Measurements from ENCODE around the gene PPM1M.
"Not testable (repeated sequence)": the region's sequence is repeated elsewhere in the genome, so short reads cannot be mapped to it uniquely, and the experiment has no call there.

The PPM1M gene

DNA sequence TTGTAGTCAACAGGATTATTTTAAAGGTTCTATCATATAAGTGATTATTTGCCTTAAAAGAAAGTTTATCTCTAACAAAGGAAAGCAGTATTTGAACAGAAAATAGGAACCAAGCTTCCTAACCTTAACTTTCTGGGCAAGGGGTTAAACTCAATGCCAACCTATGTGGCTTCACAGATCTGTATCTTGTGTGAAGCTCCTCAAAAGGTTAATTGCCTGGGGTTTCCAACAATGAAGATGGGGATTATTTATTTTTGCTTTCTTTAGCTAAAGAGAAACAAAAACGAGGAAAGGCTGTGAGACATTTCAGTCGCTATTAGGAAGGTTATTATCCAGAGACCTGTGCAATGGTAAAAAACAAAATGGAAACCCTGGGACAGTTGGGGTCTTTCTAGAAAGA lies 34.0 kb downstream of the PPM1M start:
- no peak for DNase-seq

DNA sequence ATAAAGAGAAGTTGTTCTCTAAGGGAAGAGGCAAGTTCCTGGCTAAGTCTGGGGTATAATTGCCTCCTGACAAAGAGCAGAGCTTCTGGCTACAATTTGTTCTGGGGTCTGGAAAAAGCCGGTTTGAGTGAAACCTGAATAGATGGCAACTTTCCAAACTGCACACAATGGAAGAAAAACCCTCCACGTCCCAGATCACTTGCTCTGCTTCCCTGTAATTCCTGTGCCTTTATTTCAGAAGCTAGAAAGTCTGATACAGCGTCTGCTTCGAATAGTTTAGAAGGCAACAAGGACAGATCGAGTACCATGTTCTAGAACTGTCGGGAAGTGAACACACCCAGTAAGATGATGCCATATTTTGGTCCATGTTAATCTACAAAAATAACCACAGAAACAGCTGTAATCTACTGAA lies 34.5 kb downstream of the PPM1M start:
- no peak for DNase-seq

DNA sequence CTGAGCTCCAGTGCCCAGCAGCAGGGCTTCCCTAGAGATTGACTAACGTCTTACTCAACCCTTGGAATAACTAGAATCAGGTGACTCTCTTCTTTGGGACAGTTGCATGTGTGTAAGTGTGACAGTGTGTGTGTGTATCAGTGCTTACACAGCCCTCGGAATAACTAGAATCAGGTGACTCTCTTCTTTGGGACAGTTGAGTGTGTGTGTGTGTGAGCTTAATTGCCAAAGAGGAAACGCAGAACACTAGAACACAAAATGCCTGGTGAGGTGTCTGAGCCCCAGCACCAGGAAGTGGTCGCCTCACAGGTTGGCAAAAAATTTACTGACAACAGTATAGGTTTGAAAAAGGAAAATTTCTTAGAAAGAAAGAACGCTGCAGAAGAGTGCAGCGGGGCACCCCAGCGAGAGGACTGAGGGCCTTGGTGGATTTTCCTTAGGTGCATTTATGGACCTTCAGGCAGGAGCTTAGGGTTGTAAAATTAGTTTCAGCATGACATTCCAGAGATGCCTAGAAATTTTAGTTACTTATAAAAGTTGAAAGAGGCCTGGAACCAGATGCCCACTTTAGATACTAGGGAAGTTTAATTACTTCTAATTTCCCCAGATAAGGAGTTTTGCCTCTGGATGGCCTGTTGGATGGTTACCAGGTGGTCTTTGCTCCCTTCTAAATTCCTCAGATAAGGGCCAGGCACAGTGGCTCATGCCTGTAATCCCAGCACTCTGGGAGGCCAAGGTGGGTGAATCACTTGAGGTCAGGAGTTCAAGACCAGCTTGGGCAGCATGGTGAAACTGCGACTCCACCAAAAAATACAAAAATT lies 36.6 kb downstream of the PPM1M start:
- DNase-seq = no peak

DNA sequence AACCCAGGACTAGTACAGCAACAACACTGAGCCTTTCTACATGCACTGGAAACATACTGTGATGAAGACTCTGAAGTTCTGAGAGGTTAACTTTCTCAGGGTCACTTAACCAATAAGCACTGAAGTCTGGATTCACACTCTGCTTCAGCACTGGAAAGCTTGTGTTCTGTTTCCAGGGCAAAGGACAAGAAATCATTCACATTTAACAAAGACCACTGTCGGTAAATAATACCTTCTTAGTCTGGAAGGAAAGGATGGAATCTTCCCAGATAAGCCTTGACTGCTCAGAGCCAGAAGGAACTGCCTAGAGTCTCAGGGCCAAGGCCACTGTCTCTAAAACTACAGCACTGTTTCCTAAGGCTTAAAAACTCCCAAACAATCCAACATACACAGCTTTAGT lies 37.7 kb downstream of the PPM1M start:
- DNase-seq = no peak

DNA sequence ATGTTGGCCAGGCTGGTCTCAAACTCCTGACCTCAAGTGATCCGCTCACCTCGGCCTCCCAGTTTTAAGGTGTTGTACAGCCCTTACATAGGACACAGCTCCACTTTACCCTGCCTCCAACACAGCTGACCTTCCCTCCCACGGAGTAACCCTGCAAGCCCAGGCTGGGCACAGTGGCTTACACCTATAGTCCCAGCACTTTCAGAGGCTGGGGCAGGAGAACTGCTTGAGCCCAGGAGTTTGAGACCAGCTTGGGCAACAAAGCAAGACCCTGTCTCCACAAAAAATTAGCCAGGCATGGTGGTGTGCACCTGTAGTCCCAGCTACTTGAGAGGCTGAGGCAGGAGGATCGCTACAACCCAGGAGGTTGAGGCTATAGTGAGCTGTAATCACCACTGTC lies 38.5 kb downstream of the PPM1M start:
- not testable (repeated sequence) for DNase-seq

DNA sequence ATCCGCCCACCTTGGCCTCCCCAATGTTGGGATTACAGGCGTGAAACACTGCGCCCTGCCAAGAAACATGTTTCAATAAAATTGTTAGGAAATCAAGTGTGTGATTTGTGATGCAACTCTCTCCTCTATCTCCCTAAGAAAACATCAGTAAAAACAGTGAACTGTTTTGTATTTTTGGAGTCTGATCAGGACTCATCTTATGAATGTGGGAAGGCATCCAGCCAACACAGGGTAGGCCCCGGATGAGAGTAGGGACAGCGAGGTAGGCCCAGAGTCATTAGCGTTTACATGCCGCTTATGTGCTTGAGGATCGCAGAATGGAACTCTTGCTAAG lies 41.2 kb downstream of the PPM1M start:
- DNase-seq = no peak

DNA sequence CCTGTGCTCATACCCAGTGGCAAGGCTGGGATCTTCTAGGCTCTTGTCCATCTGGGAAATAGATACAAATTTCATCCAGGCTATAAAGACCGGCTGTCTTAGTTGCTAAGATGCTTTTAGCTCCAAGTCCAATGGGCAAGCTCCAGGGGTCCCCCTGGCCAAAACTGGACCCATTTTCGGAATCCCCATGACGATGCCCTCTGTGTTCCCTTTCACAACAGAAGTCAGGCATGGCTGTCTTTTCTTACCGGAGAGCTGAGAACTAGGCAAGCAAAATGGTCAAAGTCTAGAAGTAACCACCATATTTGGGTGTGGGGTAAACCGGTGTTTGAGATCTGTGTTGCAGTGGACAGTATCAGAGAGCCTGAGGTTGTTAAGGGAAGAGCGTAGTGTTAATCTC lies 43.1 kb downstream of the PPM1M start:
- no peak for DNase-seq

DNA sequence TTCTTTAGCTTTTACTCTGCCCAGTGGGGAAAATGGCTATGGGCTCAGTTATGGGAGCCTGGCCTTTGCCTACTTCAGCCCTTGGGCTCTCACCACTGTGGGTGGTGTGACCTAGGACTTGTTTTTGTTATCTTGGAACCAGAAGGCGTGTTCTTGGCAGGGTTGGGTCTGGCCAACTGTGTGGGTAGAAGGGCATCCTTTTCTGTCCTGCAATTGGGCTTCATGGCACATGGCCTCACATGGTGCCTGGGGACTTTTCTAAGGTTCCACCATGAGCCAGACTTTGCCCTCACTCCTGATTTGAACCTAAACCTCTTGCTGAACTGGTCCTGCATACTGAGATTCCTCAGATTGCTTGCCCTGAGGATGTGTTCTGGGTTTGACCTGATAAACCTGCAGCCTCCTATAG lies 43.8 kb downstream of the PPM1M start:
- no peak for DNase-seq

DNA sequence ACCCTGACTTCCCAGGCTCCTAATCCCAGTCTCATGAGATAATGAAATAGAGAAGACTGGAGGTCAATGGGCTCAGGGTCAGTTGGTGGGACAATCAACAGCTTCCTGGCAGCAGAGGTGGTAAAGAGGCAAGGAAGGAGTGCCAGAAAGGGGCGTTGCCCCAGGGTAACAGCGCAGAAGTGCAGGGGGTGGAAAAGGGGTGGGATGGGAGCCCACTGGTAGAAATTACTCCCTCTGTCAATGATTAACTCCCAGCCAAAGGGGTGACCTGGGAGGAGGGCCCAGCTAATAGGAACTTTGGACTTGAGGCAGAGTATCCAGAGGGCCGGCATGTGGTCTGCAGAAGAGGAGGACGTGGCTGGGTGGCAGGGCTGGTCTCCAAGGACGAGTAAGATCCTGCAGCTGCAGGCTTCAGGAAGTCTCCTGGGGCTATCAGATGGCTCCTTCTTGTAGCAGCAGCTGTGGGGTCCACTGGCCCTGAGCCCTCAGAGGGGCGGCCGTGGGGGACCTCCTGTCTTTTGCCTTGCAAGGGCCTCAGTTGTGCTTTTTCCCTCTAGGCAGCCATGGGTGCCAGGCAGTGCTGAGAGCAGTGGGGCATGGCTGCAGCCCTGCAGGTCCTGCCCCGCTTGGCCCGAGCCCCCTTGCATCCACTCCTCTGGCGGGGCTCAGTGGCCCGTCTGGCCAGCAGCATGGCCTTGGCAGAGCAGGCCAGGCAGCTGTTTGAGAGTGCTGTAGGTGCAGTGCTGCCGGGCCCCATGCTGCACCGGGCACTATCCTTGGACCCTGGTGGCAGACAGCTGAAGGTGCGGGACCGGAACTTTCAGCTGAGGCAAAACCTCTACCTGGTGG lies 44.4 kb downstream of the PPM1M start:
- no peak for DNase-seq

DNA sequence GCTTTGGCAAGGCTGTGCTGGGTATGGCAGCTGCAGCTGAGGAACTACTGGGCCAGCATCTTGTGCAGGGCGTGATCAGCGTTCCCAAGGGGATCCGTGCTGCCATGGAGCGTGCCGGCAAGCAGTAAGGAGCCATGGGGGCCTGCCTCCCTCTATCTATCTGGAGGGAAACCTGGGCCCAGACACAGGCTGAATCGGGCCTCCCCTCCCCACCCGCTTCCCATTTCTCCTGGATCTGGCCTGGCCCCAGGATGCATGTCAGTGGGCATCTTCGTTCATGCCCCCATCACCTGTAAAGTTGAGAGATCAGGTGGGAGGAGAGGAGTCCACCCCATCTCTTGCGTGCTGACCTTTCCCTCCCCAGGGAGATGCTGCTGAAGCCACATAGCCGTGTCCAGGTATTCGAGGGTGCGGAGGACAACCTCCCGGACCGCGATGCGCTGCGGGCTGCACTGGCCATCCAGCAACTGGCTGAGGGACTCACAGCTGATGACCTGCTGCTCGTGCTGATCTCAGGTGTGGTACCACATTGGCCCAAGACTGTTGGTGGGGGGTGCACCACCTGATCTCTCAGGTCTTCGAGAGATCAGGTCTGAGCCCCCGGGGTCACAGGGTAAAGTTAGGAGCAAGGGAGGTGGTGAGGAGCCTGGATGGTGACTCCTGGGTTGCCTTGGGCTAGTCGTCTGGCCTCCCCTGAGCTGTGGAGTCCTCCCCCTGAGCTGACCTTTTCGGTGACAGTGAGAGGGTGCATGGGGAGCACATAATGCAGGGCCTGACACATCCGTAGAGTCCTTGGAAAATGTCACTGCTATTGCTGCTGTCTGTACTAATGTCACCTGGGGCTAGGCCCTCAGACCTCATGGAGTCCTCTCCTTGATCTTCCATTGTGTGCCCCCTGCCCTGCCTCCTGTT lies 45.3 kb downstream of the PPM1M start:
- no peak for DNase-seq

DNA sequence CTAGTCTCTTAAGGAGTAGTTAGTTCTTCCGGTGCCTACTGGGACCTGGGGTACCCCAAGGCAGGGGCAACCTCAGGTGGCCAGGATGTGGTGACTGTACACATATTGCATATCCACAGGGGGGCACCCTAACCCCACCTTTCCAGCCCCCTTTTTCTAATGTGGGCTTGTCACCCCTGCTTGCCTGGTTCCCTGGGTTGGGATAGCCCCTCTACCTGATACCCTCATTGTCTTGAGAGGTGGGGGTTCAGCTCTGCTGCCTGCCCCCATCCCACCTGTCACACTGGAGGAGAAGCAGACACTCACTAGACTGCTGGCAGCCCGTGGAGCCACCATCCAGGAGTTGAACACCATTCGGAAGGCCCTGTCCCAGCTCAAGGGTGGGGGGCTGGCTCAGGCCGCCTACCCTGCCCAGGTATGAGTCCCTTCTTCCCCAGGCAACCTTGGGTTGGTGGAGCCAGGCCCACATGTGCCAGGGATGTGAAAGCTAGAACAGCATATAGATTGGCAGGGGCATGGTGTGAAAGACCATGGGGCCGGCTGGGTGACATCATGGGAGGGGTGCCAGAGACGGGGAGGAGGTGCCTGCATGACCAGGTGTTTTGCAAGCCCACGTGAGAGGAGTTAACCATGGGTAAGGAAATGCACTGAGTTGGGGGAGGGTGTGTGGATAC lies 46.1 kb downstream of the PPM1M start:
- DNase-seq = peak; percentile 34

DNA sequence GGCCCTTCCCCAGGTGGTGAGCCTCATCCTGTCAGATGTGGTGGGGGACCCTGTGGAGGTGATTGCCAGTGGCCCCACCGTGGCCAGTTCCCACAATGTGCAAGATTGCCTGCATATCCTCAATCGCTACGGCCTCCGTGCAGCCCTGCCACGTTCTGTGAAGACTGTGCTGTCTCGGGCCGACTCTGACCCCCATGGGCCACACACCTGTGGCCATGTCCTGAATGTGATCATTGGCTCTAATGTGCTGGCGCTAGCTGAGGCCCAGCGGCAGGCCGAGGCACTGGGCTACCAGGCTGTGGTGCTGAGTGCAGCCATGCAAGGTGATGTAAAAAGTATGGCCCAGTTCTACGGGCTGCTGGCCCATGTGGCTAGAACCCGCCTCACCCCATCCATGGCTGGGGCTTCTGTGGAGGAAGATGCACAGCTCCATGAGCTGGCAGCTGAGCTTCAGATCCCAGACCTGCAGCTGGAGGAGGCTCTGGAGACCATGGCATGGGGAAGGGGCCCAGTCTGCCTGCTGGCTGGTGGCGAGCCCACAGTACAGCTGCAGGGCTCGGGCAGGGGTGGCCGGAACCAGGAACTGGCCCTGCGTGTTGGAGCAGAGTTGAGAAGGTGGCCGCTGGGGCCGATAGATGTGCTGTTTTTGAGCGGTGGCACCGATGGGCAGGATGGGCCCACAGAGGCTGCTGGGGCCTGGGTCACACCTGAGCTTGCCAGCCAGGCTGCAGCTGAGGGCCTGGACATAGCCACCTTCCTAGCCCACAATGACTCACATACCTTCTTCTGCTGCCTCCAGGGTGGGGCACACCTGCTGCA lies 46.9 kb downstream of the PPM1M start:
- no peak for DNase-seq

DNA sequence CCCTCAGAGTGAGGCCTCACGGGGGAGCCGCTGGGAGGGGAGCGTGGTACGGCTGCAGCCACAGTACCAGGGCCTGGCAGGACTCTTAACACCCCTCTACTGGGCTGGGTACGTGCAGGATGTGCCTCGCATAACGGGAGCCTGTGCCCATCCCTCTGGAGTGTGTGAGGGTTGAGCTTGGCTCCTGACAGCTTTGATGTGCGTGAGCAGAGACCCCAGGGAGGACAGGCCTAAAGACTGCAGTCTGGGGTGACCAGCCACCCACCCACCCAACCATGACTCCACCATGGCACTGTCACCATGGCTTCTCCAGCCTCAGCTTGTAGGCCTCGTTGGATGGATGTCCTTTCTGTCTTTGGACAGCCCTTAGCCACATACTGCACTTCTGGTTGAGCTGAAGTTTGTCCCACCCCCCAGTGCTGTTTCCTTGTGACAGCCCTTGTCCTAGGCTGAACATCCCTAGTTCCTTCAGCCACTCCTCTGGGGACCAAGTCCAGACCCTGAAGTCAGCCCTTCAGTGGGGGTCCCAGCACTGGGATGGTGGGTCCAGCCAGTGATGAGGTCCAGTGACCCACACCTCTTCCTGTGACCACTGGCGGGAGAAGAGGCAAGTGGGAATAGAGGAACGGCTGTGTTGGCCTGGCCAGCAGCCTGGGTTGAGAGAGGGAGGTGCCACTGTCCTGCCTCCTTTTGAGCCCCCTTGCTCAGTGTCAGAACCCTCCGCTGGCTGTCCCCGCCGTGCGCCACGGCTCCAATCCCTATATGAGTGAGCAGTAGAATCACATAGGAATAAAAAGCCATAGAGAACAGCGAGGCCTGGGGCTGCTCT lies 48.1 kb downstream of the PPM1M start:
- DNase-seq = no peak

DNA sequence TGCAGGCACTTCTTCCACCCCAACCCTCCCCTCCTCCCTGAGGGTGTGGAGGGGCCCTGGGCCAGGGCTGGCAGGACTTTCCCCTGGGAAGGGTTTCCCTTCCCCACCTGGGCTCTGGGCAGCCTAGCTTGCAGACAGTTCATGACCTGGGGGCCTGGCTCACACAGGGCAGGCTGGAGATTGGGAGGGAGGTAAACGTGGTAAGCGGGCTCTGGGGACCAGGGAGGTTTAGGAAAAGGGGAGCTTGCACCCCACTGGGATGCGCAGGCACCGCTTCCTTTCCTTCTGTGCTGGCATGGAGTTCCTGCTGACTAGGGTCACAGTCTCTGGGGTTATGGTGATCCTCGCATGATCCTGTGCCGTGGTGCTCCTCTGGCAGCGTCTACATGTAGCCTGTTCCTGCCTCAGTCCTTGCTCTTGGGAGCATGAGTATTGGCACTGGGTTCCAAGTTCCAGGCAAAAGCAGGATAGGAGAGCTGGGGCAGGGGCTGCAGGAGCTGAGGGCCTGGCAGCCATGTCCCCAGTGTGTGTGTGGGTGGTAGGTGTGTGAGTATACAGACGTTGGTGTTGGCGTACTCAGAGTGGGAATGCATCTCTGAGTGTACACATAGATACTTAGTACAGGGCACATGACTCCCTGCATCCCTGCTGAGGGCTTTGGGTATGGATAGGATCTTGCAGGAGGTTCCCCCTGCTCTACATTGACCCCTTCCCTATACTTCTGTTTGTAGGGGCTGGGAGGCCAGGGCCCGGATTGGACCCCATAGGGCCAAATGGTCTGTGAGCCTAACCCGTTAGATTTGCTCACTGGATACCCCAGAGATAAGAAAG lies 49.0 kb downstream of the PPM1M start:
- DNase-seq = no peak

DNA sequence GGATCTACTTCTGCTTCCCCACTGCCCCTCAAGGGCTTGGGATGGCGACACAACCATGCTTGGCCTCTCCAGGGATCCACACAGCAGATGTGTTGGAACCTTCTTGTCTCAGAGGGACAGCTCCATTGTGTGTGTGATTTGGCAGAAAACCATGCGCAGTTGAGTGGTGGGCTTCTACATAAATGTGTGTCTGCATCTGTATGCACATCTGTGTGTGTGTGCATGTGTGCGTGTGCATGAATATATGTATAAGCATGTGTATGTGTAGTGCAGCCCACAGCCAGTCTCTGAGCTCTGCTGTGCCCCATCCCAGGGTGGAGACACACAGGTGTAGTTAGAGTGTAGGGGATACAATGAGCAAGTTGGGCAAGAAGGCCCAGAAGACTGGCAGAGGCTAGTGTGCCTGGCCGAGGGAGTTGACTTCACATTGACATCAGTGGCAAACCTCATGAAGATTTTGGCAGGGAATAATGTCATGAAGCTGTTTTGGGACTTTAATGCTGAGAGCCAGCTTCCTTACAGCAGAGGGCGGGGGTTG lies 50.2 kb downstream of the PPM1M start:
- DNase-seq = no peak

DNA sequence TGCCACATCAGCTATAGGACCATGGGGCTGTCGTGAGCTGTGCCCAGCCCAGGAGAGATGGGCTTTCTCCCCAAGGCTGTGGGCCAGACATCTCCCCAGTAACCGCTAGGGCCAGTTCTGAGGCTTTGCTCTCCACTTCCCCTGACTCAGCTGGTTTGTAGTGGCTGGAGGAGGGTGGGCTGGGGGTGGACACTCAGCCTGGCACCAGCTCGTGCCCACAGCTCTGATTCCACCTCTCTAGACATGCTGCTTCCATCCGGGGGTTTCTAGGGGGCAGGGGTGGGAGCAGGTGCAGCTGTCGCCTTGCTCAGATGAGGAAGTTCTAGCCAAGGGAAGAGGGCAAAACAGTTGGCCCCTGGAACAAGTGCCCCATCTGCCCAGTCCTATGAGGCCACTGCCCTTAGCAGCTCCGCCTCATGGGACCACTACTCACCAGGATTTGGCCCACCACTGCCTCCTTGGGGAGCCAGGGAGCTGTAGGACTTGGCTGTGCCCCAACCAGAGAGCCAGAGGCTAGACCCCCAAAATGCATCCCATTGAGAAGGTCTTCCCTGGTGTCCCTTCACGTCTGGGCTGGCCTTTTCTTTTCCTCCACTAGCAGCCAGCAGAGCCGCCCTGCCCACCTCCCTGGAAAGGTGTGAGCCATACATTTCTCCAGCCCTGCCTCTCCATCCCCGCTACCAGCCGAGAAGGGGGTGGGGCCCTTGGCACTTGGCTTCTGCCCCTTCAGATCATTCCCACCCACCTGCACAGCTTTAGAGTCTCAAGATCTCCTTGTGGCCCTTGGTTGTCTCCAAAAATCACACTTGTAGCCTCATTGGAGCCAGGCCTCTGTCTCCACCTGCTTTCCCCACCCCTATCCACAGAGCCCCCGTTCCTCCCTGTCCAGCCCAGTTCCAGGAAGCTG lies 51.9 kb downstream of the PPM1M start:
- no peak for DNase-seq

DNA sequence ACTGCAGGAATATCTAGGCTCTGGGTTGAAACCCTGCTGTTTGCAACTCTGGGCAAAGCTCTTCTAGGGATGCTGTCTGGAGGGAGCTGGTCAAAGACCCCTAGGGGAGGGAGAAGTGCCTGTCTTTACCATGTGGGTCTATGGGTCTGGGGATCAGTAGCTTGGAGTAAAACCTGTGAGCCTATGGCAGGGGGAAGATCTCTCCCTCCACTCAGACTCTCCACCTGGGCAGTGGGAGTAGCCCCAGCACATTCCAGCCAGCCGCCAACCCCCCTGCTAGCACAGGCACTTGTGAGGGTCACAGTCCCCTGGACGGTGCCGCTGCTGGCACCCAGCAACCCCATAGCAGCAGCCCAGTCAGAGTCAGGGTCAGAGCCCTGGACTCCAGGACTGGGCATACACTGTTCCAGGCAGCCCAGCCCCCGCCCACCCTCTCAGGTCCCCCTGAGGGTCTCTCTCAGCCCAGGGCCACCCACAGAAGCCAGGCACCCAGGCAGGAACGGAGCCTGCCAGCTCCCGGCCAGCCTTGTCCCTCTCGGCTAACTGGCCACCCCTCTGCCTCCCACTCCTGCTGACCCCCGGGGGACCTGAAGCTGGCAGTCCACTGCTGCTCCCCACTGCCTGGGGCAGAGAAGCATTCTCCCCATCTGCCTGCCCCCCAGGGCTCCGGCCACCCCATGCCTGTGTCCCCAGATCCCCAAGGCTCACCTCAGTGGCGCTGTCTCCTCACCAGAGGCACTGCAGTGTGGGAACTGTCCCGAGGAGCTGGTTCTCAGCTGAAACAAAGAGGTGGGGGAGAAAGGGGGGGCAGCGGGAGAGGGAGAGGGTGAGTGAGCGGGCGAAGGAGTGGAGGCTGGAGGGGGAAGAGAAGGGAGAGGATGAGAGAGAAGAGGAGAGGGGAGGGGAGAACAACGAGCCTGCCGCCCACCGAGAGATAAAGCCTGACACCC lies 52.9 kb downstream of the PPM1M start:
- DNase-seq = no peak
